Peyer's patch (tissue), 4 donors: ENCODE measurements around the gene DENND2D. TPM values are rescaled to one million over a fixed set of nuclear protein-coding genes. Genes with fewer than 3 reads are reported as not detected.

Source experiments
- DNase-seq, 3 donors: peaks; one replicate each; pipeline ENCODE4 v3.0.0-alpha.2; 2017 to 2019
- H3K27ac ChIP-seq, 4 donors: fragments of 200-600 bp; sonication (generic); one replicate each; pipeline ENCODE4 v1.5.1; 2016 to 2019
- H3K27me3 ChIP-seq, 2 donors: fragments of 200-600 bp; sonication (generic); one replicate each; pipeline ENCODE4 v1.5.1; 2019
- H3K36me3 ChIP-seq, 3 donors: fragments of 200-600 bp; sonication (generic); one replicate each; pipeline ENCODE4 v1.5.1; 2016 to 2019
- H3K4me1 ChIP-seq, 4 donors: fragments of 200-600 bp; sonication (generic); one replicate each; pipeline ENCODE4 v1.5.1; 2016 to 2019
- H3K4me3 ChIP-seq, 4 donors: fragments of 200-600 bp; sonication (generic); 1 replicate in 3 of 4; 2 replicates in 1 of 4; pipeline ENCODE4 v1.5.1; 2016 to 2019; ENCODE audit warnings: mild to moderate bottlenecking in 1 of 4
- H3K9me3 ChIP-seq, 4 donors: fragments of 200-600 bp; sonication (generic); one replicate each; pipeline ENCODE4 v1.5.1; 2016 to 2019; ENCODE audit warnings: mild to moderate bottlenecking in 1 of 4
- CTCF ChIP-seq, 6 experiments: fragments of 450-650 bp in 4 of 6; fragments of 200-600 bp in 2 of 6; sonication (generic) in 1 of 6; IDR thresholded peaks; one replicate each; pipeline ENCODE4 v1.5.1; 2017 to 2019; ENCODE audit warnings: antibody characterized with exemption in 6 of 6, mild to moderate bottlenecking in 3 of 6, moderate library complexity in 1 of 6
- POLR2A ChIP-seq, 2 donors: fragments of 450-650 bp; IDR thresholded peaks; one replicate each; pipeline ENCODE4 v1.5.1; 2017; ENCODE audit warnings: antibody characterized with exemption in 2 of 2, mild to moderate bottlenecking in 2 of 2, moderate library complexity in 2 of 2
- total RNA-seq, 4 donors: library from RNA; depleted of rRNA; stranded (reverse); fragments of >200 nt; gene quantifications; one replicate each; pipeline ENCODE4 v1.1.0, GENCODE V29; 2016

Gene DENND2D
- total RNA-seq, 4 donors from 2014 or later = 71.3 to 220 (median 86.5) TPM

GRCh38 chr1:111195002-111195684, 5.3 kb downstream of the DENND2D start:
- peaks cover 8 to 60% (median 30%) of the 10 kb centered on the region in 4 donors for H3K4me1 ChIP-seq
- DNase-seq = no peak
- H3K4me3 ChIP-seq = no peak overlapping the region
- H3K9me3 ChIP-seq = no peaks in the 10 kb centered on the region
- H3K27me3 ChIP-seq = no peaks in the 10 kb centered on the region
- peaks cover 0 to 45% (median 0%) of the 10 kb centered on the region in 3 donors for H3K36me3 ChIP-seq
- H3K27ac ChIP-seq = peak overlapping the region in 2 of 4 donors; percentile 56 to 99
- TF ChIP-seq POLR2A (IDR thresholded peaks at IDR 0.05) (no peak), CTCF (IDR thresholded peaks at IDR 0.05) (no peak)

GRCh38 chr1:111193712-111194480, 6.5 kb downstream of the DENND2D start:
- Histone ChIP-seq H3K27ac (peak overlapping the region; percentile 1 to 66 (median 60)), H3K4me3 (no peak overlapping the region), H3K36me3 (peaks cover 0 to 48% (median 0%) of the 10 kb centered on the region in 3 donors), H3K9me3 (no peaks in the 10 kb centered on the region), H3K4me1 (peaks cover 8 to 61% (median 30%) of the 10 kb centered on the region in 4 donors), H3K27me3 (no peaks in the 10 kb centered on the region)
- no peak for DNase-seq
- no peak for TF ChIP-seq CTCF (IDR thresholded peaks at IDR 0.05)
- TF ChIP-seq POLR2A (IDR thresholded peaks at IDR 0.05) = no peak

- peak overlapping the region; percentile 35 to 66 (median 60) for H3K27ac ChIP-seq
- no peak overlapping the region for H3K4me3 ChIP-seq
- no peak for TF ChIP-seq POLR2A (IDR thresholded peaks at IDR 0.05)
- no peak for TF ChIP-seq CTCF (IDR thresholded peaks at IDR 0.05)
- H3K9me3 ChIP-seq = no peaks in the 10 kb centered on the region
- peaks cover 8 to 61% (median 30%) of the 10 kb centered on the region in 4 donors for H3K4me1 ChIP-seq
- DNase-seq = no peak
- no peaks in the 10 kb centered on the region for H3K27me3 ChIP-seq
- peaks cover 0 to 50% (median 0%) of the 10 kb centered on the region in 3 donors for H3K36me3 ChIP-seq
Observed at GRCh38 chr1:111192658-111193519, 7.6 kb downstream of the DENND2D start.

GRCh38 chr1:111192074-111192473, 8.4 kb downstream of the DENND2D start:
- no peaks in the 10 kb centered on the region for H3K9me3 ChIP-seq
- no peak overlapping the region for H3K4me3 ChIP-seq
- no peak for DNase-seq
- peak overlapping the region; percentile 21 to 66 (median 60) for H3K27ac ChIP-seq
- TF ChIP-seq CTCF (IDR thresholded peaks at IDR 0.05) = no peak
- TF ChIP-seq POLR2A (IDR thresholded peaks at IDR 0.05) = no peak
- H3K27me3 ChIP-seq = no peaks in the 10 kb centered on the region
- H3K36me3 ChIP-seq = peaks cover 0 to 51% (median 0%) of the 10 kb centered on the region in 3 donors
- H3K4me1 ChIP-seq = peaks cover 8 to 61% (median 30%) of the 10 kb centered on the region in 4 donors

GRCh38 chr1:111191496-111191895, 8.9 kb downstream of the DENND2D start:
- no peaks in the 10 kb centered on the region for H3K27me3 ChIP-seq
- H3K9me3 ChIP-seq = no peaks in the 10 kb centered on the region
- DNase-seq = no peak
- no peak for TF ChIP-seq POLR2A (IDR thresholded peaks at IDR 0.05)
- TF ChIP-seq CTCF (IDR thresholded peaks at IDR 0.05) = no peak
- H3K4me1 ChIP-seq = peaks cover 8 to 61% (median 30%) of the 10 kb centered on the region in 4 donors
- H3K27ac ChIP-seq = peak overlapping the region; percentile 21 to 66 (median 60)
- H3K36me3 ChIP-seq = peaks cover 0 to 54% (median 0%) of the 10 kb centered on the region in 3 donors
- no peak overlapping the region for H3K4me3 ChIP-seq
